ENCODE results near the gene DNHD1.

DNA sequence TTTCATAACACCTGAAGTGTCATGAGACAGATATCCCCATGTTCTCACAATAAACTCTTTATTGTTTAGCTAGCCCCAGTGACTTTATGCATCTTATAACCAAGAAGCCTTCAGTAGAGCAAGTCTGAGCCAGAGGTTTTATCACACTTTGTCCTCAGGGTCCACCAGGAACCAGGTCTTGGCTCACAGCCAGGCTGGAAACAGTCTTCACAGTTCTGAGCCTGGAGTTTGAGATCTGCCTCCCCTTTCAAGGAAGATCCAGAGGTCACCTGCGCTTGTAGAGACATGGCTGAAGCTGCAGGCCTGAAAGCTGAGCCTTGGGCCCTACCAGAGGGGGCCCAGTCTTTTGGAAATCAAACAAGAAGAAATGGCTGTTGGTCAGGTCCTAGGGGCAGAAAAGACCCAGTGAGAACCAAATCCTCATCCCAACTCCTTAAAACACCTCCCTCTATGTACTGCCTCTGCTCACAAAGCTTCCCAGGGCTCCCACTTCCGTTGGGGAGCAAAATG, 102.9 kb downstream of the DNHD1 start:
- TF ChIP-seq FLYWCH1 (CRISPR knock-in tag; IDR thresholded peaks at IDR 0.05): no peak
- TF ChIP-seq GTF2F1 (IDR thresholded peaks at IDR 0.05; ENCODE audit: low read length): no peak
- no peak for TF ChIP-seq ZNF333 (CRISPR knock-in tag; IDR thresholded peaks at IDR 0.05; ENCODE audit: borderline replicate concordance)
- no peak for TF ChIP-seq ZBTB7A (CRISPR knock-in tag; IDR thresholded peaks at IDR 0.05)

Measured in HepG2 (cell line).